GM04504 (cell line): ENCODE results near the gene HOXC13.
A peak's percentile ranks its signal among the peaks of the same experiment; 100 is the strongest.

Experiments used
- DNase-seq: peaks from one replicate; pipeline ENCODE4 v3.0.0-alpha.2; 2012; ENCODE audit warnings: low read depth

Gene HOXC13

DNA sequence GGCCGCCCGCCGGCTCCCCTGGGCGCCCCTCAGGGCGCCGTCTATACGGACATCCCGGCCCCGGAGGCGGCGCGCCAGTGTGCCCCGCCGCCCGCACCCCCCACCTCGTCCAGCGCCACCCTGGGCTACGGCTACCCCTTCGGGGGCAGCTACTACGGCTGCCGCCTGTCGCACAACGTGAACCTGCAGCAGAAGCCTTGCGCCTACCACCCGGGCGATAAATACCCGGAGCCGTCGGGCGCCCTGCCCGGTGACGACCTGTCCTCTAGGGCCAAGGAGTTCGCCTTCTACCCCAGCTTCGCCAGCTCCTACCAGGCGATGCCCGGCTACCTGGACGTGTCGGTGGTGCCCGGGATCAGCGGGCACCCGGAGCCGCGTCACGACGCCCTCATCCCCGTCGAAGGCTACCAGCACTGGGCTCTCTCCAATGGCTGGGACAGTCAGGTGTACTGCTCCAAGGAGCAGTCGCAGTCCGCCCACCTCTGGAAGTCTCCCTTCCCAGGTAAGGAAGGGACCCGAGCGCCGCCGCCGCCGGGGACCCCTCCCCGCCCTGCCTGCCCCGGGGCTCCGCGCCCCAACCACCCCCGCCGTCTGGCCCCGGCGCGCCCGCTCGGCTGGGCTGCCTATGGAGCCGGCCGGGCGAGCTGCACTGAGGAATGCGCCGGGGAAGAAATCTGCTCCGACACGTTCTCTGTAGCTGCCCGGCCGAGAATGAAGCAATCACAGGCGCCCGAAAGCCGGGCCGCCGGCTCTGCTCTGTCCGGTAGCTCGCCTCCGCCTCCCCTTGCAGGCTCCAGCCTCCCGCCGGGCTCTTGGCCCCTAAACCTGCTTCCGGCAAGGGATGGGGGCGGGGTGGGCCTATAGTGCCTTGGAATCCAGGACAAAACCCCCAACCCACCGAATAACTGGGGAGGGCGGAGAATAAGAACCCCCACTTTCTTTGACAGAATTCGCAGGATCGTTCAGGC is 794 bp downstream of the HOXC13 start:
- peak; percentile 37 for DNase-seq

GRCh38 chr12:53940443-53941014 is 1.9 kb downstream of the HOXC13 start:
- no peak for DNase-seq

DNA sequence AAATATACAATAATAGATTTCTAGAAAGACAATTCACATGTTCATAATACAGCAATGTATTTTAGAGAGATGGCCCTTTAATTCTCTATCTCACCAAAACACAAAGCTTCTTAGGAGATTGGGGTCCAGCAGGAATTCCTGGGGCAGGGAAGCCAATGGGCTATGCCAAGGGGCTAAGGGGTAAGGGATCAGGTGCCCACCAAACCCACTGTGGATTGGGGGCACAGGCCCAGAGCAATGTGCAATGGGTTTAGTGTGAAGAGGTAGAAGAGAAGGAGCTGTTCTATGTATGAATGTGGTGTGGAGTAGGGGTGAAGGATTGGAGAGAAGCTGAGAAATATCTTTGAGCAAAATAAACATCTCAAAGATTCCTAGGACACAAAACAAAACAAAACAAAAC is 2.6 kb downstream of the HOXC13 start:
- DNase-seq, result no peak

DNA sequence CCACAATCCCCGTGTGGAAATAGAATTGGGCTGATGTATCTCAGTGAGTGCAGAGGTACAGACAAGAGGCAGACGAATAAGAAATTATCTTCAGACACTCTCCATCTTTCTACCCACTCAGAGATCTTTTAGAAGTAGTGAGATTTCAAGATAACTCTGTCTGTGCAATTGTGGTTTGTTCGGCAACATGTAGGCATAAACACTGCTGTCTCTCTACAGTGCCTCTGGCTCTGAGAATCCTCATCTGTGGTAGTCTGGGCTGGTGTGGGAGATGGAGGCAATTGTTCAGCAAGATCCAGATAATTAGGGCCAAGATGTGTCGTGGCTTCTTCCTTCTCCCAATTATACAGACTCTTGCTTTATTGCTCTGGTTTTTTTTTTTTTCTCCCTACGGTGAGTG is 3.1 kb downstream of the HOXC13 start:
- DNase-seq, result no peak

- DNase-seq, result no peak
These were observed 3.9 kb downstream of the HOXC13 start for GRCh38 chr12:53942467-53942997.

DNA sequence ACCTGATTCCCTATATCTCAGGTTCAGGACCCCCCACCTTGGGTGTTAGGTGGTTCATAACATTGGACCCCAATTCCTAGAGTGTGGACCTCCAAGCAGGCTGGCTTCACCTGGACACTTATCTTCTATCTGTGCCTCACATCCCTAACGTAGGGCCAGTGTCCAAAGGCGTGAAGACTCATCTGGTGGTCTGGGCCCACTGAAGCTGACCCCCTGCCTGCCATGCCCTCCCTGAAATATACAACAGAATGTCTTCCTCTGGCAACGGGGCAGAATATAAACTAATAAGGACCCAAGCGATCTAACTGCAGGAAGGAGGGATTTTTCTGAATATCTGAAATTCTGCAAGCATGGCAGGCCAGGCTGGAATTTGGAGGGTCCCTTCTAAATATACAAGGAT is 5.6 kb downstream of the HOXC13 start:
- DNase-seq, result no peak

GRCh38 chr12:53944907-53945847 is 6.5 kb downstream of the HOXC13 start:
- DNase-seq, result no peak

GRCh38 chr12:53947743-53948142 is 9.1 kb downstream of the HOXC13 start:
- DNase-seq, result no peak

DNA sequence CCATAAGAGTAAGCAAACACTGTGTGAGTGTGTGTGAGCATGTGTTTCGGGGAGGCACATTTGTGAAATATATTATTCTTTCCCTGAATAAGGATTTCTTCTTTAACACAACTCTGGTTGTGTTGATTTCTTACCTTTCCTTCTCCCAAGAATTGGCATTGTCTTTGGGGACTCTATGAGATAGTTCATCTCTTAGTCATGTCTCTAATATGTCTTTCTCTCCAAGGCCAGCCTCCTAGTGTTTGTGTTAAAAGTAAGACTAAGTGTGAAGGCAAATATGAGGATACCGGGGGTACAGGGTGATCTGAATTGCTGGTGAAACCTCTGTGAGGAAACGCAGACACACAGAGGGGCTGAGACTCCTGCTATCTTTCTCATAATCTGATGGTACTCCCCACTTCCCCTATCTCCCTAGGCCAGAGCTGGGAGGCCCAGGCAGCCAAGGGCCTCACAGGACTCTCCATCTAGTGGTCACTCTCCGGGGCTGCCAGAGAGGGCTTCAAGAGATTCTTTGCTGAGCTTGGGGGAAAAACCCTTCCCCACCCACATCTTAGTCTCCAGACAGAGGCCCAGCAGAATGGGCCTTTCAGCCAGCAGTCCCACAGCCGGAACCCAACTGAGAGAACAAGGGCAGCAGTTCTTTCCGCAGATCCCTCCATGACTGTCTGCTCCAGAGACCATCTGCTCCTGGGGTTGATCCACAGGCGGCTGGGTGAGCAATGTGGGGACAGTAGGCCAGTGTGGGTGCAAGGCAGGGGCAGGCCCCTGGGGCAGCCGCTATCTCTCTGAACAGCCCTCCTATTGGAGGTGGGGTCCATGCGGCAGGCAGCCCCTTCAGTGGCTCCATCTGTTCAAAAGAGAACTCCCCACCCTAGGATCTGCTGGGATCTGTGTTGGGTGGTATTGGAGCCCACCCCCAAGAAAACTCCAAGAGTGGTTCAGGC is 10.3 kb downstream of the HOXC13 start:
- DNase-seq, result no peak

DNA sequence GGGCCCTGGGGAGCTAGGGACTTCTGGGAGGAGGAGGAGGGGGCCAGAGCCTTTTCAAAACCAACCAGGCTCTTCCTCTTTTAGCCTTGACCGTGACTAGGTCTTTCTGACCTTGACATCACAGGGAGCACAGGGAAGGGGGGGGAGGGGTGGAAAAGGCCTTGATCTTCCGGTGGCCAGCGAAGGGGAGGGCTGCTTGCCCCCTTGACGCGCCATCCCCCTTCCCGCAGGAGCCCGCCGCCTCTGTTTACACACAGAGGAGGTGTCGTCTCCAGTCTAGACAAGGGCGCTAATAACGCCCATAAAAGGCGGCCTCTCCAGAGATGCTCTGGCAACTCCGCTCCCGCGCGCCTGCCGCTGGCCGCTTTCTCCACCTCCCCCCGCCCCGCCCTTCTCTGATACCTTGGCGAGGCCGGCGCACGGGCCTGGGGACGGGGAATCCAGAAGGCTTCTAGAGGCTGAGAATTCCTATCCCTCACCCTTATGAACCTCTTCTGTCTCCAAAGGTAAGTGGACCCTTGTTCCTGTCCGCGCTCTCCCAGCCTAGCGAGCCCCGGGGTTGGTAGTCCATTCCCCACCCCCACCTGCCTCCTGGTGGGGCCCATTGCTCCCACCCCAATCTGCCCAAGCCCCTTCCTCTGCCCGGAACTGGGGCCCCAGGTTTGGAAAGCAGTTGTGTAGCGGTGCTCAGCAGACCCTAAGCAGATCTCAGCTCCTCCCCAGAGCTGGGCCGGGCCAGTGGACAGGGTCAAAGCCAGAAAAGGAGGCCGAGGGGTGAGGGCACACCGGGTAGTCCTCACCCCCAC is 11.2 kb downstream of the HOXC13 start:
- no peak for DNase-seq

GRCh38 chr12:53950437-53950773 is 11.8 kb downstream of the HOXC13 start:
- DNase-seq, result no peak

DNA sequence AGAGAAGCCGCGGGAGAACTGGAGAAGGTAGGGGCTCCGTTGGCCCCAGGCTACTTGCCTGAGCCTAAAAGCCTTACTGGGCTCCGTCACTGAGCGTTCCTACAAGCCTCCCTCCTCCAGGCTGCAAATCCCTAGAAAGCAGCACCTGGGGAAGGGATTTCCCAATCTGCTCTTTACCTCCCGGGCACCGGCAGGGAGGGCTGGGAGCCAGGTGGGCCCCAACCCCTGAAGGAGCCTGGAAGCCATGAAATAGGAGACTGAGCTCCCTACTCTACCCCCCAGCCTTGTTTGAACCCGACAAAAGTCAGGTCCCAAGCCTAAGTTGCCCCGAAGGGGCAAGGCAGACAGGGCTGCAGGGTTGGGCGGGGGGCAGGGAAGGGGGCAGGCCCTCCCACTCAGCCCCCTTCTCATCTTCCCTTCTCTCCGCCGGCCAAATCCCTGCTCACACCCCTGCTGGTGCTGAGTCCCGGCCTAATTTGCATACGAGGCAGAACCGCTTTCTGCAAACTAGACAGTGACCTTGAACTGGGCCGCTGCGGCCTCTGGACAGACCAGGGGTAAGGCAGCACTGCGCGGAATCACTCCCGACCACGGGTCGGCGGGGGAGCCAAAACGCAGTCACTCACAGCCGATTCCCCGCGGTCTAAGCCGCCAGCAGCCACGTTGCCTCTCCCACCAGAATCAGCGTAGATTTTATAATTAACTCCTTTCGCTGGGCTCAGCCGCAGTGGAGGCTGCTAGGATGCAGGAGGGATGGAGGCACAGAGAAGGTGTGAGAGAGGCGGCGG is 12.4 kb downstream of the HOXC13 start:
- DNase-seq, result no peak

GRCh38 chr12:53951577-53952334 is 13.1 kb downstream of the HOXC13 start:
- DNase-seq, result no peak

- DNase-seq, result no peak
These were observed 13.7 kb downstream of the HOXC13 start for GRCh38 chr12:53952335-53952694.

DNA sequence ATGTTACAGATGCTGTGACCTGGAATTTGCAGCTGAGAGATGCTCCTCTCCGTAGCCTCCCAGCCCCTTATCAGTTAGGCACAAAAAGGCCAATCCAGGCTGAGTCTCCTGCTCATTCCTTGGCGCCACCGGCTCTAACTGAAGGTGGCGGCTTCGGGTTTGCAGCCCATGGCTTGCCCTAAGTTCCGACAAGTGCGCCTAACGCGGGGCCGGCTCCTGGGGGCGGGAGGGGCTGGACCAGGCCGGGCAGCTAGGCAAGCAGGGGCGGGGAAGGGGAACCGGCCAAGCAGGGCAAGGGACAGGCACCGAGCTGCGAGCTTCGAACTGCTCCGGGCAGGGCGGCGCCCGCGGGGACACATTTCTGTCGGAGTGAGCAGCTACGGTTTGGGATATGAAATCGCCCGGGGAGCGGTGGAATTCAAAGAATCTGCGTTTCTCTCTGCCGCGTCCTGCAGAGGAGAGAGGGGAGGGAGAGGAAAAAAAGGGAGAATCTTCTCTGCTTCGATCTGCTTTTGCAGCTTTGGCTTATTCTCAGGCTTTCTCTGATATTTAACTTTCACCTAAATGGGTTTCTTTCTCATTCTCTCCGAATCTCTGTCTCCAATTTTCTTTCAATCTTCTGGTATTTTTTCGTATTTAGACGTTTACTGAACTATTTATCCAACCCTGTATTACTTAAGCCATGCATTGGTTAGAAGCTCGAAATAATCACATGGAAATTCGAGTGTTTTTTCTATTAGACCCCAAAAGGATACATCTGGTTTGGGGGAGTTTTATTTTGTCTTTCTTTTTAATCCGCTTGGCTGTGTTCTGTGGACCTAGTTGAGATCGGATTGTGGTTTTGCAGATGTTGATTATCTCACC is 14.5 kb downstream of the HOXC13 start:
- no peak for DNase-seq

DNA sequence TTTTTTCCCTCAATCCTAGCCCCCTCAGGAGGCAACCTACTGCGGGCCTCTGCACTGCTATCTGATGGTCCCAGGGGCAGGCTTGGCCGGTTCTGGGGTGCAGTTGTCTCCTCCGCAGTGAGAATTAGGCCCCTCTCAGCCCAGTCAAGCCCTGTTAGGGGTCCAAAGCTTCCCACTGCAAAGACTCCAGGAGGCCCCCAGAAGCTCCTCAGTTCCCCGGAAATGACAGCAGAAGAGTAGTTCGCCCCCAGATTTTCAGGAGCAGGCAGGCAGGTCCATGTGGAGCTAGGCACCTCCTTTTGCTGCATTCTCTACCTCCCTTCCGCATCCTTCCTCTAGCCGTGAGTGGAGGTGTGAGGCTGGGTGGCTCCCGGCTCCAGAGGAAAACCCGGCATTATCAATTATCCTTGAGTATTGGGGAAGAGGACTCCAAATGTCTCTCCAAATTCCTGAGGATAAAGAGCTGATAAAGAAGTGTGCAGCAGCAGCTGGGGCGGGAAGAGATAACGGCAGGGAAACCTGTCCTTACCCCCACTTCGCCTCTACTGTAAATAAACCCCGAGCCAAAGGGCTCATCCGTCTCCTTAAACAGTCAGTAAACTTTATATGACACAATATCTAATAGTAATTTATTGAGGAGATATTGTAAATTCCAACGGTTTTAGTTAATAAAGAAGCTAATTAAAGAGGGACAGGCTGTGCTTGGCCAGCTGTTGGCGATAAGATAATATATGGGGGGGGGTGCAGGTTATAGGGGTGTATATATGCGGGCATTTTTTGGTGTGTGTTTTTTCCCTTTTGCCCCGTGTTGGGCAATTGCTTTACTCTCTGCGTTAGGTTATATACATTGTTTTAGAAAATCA is 15.4 kb downstream of the HOXC13 start:
- DNase-seq, result no peak

- DNase-seq, result no peak
These were observed 16.0 kb downstream of the HOXC13 start, which contains the start of gene HOXC12 for GRCh38 chr12:53954694-53955035. Gene HOXC12, plus strand, starts transcription at chr12:53954903. Its CDS starts 27 bp downstream, at chr12:53954930.
